GM21723 (cell line): ENCODE results near the gene SIX3.

Source experiments
- ATAC-seq: cut with Tn5 transposase; IDR thresholded peaks from one replicate; pipeline ENCODE4 v1.9.1; 2021; ENCODE audit warnings: mild to moderate bottlenecking, moderate library complexity; ENCODE audit not compliant: unreplicated experiment

Gene SIX3

DNA sequence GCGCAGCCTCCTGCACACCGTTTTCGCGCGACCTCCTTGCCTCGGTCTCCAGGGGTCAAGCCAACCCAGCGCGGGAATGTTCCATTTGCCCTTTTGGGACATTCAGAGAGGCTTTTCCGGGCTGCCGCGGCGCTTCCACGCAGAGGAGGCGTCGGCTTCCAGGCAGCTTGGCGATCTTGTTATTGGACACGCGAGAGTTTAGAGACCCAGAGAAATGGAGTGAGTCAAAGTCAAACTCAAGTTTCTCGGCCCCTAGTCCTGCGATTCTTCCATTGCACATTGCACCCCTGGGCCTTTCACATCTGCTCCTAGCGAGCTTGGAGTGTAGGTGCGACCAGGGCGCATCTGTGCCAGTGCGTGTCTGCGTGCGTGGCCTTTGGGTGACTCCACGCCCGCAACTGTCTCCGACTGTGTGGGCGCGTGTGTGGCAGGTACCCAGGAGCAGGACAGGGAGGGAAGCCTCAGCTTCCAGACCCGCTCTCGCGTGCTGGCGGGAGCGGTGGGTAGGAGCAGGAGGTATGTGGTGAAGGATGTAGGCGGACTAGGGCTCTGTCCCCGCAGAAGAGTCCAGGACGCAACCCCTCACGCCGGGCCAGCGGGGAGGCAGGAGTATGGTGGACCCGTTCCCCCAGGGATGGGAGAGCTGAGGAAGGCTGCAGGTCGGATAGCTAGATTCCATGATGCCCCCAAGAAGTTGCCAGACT is 13.5 kb downstream of the SIX3 start:
- no peak for ATAC-seq

DNA sequence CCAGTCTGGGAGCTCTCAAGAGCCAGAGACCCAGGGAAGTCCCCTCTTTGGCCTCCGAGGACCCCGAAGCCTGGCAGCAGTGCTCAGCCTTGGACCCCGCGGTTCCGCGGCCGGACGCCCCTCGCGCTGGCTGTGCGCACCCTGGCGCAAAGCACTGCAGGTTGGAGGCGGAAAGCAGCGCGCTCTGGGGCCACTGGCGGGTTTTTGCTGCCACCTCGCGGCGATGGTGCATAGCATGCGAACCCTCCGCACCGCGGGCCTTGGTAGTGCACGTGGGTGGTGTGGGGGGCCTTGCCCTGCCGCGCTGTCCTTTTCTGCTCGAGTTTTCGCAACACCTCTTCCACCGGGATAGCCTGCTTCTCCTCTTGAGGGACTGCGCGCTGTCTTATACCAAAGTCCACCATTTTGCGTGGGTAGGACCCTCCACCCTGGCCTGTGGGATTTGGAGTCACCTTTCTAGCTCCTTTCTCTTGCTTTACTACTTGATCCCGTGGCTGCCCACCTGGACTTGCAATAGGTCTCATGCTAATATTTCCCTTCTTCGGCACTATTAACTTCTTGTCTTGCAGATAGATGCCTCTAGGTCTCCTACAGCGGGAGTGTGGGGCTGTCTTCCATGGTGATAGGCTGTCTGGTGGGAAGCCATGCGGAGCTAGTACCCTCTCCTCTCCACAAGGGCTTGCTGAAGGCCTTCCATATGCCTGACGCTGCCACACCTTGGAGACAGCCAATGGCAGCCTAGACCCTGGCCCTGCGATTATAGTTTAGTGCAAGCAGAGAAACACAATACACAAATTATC is 14.3 kb downstream of the SIX3 start:
- peak; percentile 67 for ATAC-seq

DNA sequence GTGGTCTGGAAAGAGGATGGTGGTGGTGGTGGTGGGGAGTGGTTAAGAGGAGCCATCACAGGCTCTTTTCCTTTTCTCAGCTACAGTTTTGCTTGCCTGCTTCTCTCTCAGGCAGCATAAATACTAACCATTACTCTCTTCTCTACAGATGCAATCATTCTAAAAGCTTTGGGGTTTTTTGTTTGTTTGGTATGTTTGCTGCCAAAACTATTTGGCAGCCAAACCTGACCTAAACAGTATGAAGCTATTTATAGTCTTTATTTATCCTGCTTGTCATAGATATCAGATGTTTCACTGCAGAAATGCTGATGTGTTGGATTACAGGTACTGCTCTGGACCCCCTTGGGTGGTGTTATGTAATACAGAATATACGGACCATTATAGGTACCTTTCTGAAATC is 15.3 kb downstream of the SIX3 start:
- no peak for ATAC-seq

DNA sequence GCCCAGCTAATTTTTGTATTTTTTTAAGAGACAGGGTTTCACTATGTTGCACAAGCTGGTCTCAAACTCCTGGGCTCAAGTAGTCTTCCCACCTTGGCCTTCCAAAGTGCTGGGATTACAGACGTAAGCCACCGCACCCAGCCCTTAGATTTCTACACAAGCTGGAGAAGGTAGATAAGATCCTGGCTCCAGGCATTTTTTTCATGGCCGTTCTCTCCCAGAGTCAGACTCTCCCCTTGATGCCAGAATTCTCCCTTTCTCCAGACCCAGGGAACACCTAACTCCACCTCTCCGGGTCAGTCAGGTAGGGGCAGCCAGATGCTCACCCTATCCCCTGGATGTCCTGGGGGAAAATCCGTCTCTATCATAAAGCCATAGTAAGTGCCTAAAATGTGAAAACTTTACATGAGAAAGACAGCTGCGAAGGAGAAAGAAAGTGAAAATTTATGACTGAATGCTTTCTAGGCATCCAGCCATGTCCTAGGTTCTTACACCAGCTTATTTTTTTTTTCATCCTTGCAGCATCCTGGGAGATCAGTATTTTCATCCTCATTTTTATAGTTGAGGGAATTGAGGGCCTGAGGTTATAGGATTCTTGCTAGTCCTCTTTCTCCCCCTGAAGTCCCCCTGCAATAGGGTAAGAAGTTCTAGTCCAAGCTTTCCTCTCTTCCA is 16.3 kb downstream of the SIX3 start:
- ATAC-seq: no peak

DNA sequence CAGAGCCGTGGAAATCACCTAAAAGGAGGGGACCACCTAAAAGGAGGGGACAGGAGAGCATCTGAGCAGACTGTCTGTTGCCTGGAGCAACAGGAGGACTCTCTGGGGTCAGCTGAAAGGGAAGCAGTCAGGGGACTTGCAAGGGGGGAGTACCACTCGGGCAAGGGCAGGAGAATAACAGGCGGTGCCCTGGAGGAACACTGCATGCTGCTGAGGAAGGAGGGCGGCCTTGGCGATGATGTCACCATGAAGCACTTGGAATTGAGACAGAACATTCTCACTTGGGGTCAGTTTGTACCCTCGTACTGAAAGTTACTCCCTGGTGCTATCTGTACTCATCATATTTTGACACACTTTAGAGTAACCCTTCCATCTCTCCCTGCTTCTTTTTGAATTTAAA is 18.4 kb downstream of the SIX3 start:
- no peak for ATAC-seq

DNA sequence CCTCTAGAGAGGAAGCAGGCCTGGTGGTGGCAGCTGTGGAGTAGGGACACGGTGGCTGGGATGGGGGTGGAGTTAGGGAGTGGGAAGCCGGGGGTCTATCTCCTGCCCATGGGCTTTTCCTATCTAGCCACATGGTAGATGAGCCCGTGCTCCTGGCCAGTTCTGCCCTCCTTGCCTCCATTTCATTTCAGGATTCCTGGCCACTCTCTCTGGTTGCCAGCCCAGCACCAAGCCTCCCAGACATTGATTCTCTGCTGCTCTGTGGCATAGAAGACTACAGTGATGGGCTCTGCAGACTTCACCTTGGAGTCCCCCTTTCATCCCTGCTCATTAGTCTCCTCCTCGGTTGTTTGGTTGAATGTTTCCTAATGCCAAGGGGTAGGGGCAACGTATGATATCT is 19.4 kb downstream of the SIX3 start:
- ATAC-seq: no peak

DNA sequence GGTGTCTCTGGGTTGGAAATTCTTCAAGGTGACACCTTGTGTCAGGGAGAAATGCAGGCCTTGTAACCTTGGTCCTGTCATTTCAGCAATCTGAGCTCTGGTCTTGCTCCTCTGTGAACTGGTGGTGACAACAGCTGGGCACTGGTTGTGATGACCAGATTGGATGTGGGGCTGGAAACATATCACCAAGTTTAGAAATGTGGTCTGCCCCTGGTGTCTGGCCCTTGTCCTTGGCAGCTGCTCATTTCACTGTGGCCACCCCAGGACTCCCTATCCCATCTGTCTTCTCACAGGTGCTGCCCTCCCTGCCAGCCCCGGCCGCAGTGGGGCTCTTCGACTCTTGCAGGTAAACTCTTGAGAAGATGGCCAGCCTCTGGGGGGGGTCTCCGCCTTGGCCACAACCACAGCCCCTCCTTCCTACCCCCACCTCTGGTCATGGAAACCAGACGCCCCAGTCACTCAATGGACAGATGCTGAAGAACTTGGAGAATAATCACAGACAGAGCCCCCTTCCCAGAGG is 20.7 kb downstream of the SIX3 start:
- ATAC-seq: no peak

DNA sequence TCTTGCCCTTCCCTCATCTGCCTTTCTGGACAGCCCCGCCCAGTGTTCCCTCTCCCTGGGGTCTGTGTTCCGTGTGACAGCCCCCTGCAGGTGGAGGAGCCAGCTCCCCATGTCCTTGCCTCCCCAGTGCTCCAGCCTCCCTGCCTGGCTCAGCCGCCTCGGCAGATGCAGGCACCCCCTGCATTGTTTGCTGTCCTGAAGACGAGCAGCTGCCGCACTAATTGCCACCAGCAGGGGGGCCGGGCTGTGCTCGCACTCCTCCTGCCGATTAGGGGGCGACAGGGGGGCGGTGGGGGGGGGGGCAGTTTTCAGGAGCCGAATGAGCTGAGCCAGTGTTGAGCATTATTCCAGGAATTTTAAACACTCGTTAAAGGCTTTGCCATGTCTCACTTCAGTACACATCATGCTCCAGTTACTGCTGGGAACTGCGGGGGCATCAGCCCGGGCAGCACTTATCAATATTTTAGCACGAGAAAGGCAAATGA is 23.3 kb downstream of the SIX3 start:
- ATAC-seq: no peak

DNA sequence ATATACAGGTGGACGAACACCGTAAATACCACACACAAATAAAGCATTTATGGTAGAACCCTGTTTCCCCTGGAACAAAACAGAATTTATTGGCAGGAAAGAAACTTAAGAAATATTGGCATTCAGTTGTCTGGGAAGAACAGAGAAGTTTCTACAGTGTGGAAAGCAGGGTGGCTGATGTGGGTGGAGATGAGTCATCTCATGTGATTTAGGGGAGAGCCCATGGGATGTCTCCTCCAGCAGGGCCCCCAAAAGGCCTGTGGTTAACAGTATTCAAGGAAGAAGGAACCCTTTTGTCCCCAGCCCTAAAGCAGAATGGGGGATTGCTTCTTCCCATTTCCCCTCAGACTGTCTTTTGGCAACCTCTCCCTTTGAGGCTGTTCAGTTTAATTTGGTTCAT is 24.2 kb downstream of the SIX3 start:
- no peak for ATAC-seq

DNA sequence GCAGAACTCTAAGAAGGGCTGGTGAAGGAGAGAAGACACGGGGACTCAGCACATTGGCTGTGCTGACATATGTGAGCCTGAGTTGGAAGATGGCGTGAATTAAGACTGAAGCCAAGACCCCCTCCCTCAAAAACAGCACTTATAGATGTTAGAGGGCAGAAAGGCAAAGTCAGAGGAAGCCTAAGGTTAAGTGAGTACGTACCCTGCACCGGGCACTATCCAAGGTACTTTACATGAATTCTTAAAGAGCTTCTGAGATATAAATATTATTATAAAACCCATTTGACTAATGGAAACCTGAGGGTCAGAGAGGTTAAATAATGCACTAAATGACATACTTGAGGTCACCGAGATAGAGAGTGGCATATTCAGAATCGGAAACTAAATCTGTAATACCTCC is 25.6 kb downstream of the SIX3 start:
- ATAC-seq: no peak

DNA sequence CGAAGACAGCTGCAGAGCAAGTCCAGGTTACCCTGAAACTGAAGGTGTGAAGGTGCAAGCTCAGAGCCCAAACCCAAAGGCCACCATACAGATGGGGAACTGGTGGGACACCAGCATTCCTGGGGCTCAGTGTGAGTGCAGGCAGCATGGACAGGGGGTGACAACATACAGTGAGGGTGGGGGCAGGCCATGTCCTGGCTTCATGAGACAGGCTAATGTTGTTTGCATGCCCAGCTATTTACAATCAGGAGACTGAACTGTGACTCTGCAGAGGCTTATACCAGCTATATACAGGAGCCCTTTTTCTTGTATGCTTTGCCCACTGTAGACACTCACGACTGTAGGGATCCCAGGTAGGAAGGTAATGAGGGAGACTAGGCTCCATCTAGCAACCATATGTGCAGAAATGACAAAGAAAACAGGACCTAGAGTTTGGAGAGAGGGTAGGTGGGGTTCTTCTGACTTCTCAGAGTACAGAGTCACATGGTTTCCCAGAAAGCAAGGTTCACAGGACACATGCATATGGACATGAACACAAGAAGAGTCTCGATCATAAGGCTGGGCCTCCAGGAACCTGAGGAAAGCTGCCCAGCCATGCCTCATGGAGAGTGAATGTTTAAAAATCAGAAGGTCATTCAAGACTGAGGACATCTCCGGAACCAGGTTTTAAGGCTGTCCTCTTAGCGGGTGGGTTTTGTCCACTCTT is 26.4 kb downstream of the SIX3 start:
- ATAC-seq: no peak

DNA sequence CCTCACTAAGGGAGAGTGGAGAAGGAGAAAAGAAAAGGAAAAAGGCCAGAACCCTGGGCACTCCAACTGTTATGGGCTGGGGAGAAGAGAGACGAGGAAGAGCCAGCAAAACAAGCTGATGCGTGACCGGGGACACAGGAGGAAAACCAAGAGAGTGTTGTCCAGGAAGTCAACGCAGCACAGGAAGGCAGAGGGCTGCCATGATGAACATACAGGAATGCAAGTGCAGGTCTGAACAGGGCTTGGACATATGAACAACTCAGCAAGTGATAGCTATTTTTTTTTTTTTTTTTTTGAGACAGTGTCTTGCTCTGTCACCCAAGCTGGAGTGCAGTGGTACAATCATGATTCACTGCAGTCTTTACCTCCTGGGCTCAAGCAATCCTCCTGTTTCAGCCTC is 28.4 kb downstream of the SIX3 start:
- no peak for ATAC-seq

DNA sequence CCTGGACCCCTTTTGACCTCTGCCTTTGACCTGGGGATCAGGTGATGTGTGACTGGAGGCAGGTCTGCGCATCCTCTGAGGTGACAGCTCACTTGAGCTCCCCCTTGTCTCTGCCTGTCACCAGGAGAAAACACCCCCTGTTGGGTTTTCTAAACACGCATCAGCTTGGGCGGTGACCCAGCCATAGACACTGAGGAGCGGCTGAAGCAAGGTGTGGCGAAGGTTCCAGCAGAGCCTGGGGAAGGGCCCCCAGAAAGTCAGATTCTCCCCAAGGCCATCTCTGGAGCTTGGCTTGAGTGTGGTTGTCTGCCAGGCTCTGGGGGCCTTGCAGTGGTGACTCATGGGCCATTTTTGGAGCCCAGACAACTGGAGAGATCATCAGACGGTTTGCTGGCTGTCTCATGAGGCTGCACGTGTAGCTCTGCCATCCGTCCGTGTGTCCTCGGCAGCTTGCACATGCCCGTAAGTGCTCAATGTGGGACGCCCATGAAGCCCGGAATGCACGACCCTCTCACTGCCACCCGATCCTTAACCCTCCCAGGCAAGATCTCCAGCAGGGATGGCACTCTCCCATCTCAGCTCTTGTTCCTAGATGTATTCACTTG is 29.4 kb downstream of the SIX3 start:
- no peak for ATAC-seq

DNA sequence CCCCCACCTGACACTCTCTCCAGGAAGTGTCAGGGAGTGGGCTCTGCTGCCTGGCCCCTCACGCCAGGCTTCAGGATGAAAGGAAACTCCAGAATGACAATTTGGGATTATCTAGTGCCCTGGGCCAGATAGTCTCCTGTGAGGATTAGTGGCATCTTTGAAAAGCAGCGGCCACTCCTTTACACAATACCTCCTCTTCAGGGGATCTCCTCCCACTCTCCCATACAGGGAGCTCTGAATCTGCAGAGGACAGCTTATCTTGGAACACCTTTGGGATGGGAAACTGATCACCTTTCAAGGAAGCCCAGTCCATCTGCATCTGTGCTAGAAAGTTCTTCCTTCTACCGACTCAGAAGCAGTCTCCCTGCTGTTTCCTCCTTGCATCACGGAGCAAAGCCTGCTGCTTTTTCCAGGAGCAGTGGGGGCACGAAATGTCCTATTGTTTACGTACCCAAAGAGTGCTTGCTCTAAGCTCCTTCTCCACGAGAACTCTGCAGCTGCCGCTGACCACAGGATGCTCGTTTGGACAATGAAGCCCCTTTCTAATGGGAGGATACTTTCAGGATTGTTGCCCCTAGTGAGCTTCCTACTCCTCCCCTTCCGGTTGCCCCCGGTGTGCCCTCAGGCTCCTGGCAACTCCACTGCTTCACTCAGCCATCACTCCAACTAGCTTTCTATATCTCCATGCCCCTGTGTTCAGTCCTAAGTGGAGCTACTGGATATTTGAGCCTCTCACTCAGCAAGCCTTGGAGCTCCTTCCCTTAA is 31.5 kb downstream of the SIX3 start:
- no peak for ATAC-seq

DNA sequence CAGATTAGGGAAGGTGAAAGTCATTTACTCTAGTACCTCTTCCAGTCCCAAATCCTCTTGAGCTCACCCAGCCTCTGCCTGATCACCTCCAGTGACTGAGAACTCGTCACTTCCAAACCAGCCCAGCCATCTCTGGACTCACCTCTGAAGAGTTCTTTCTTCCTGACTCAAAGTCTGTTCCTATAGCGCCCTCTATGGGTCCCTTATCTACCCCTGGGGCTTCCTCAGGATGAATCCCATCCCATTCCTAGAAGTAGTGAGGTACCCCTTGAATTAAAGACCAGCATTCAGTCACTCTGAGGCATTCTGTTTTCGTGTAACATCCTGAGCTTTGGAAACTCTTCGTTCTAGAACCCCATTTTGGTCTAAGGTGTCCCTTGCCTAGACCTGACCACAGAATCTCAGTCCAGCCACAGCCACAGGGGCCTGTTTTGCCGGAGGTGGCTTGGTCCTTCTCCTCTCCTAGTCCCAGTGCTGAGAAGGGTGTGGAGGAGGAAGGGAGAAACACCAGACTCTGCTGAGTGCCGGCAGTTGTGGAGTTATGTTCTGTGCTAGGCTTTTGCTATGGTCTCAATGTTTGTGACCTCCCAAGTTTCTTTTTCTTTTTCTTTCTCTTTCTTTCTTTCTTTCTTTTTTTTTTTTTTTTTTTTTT is 32.7 kb downstream of the SIX3 start:
- ATAC-seq: no peak

DNA sequence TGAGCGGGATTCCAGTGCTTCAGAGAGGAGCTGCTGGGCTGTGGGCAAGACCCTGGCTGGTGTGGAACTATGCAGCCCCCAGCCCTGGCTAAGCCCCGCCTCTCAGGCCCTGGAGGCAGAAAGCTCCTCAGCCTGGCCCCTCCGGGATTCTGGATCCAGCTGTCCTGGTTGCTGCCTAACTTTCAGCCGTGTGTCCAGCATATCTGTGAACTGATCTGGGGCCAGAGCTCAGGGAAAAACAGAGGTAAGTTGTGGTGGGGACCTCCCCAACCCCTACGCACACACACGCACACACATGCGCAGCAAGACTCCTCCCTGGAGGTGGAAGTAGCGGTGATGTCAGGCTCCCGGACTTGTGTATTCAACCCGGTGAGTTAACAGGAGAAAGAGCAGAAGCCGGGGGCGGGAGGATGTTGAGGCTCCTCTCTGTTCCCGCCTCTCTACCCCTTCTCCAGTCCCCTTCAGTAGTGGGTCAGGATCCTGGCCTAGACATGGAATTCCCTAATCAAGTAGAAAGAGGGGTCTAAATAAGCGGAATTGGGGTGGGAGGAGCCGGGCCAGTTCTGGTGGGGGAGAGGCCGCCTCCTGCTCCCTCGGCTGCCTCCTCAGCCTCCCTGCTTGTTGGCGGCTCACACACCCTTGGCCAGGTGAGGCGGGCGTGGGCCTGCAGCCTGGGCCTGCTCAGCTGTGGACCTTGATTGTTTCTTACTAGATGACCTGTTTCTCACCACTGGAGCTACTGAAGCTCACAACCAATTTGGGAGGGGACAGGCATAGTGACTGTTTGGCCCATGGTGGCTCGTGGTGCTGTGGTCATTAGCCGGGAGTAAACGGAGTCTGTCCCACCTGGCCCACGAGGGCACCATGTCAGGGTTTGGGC is 34.3 kb downstream of the SIX3 start:
- ATAC-seq: no peak

DNA sequence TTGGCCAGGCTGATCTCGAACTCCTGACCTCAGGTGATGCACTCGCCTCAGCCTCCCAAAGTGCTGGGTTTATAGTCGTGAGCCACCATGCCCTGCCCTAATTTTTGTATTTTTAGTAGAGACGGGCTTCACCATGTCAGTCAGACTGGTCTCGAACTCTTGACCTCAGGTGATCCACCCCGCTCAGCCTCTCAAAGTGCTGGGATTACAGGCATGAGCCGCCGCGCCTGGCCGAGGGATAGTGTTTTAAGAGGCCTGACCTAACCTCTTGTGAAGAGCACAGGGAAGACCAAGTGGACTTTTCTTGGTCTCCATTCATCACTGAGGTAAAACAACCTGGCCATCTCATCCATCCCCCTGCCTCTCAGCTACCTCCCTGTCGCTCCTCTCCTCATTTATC is 38.1 kb downstream of the SIX3 start:
- ATAC-seq: no peak
